Small intestine (tissue), 7 donors: ENCODE data around the gene CDH23. TPM values are rescaled to one million over a fixed set of nuclear protein-coding genes. Genes with fewer than 3 reads are reported as not detected.

Experiments used
- DNase-seq, 2 donors: peaks; one replicate each; pipeline versions ENCODE4 v3.0.0 to v3.0.0-alpha.2; 2013
- FAIRE-seq: peaks from 2 replicates; lab custom pipeline; 2012; peaks lifted over from hg19 to GRCh38; lab: Jason Lieb, UNC
- H3K27ac ChIP-seq, 3 donors: one replicate each; pipeline ENCODE4 v1.5.1; 2013; ENCODE audit warnings: low read length in 2 of 3, mild to moderate bottlenecking in 2 of 3, control low read depth in 1 of 3, inconsistent platforms in 1 of 3, low read depth in 1 of 3, moderate library complexity in 1 of 3
- H3K27me3 ChIP-seq, 3 donors: one replicate each; pipeline ENCODE4 v1.6.1; 2013; ENCODE audit warnings: low read length in 3 of 3, inconsistent platforms in 1 of 3; ENCODE audit not compliant: control insufficient read depth in 3 of 3, insufficient read depth in 3 of 3
- H3K36me3 ChIP-seq, 3 donors: one replicate each; pipeline ENCODE4 v1.6.1; 2013; ENCODE audit warnings: low read length in 3 of 3, inconsistent platforms in 1 of 3, low read depth in 1 of 3, mild to moderate bottlenecking in 1 of 3, moderate library complexity in 1 of 3; ENCODE audit not compliant: control insufficient read depth in 3 of 3, insufficient read depth in 2 of 3
- H3K4me1 ChIP-seq, 3 donors: one replicate each; pipeline ENCODE4 v1.6.1; 2013; ENCODE audit warnings: low read length in 2 of 3, inconsistent platforms in 1 of 3, low read depth in 1 of 3, mild to moderate bottlenecking in 1 of 3, moderate library complexity in 1 of 3; ENCODE audit not compliant: control insufficient read depth in 3 of 3, insufficient read depth in 2 of 3
- H3K4me3 ChIP-seq, 3 donors: one replicate each; pipeline ENCODE4 v1.5.1; 2013; ENCODE audit warnings: low read length in 3 of 3, control low read depth in 1 of 3, inconsistent platforms in 1 of 3, low read depth in 1 of 3, mild to moderate bottlenecking in 1 of 3, moderate library complexity in 1 of 3
- H3K9me3 ChIP-seq, 2 donors: one replicate each; pipeline ENCODE4 v1.6.1; 2013; ENCODE audit warnings: low read depth in 1 of 2, low read length in 1 of 2; ENCODE audit not compliant: control insufficient read depth in 2 of 2, insufficient read depth in 1 of 2
- WGBS, 3 donors: extraction: QIAGEN DNeasy Blood & Tissue Kit; methylation state at CpG; one replicate each; pipeline ENCODE4 v1.1.7; 2013; 5-methylcytosine and 5-hydroxymethylcytosine counted together
- polyA plus RNA-seq, 4 donors: library from polyadenylated mRNA; stranded (reverse) in 3 of 4; unstranded in 1 of 4; fragments of 200-250 nt in 3 of 4; fragments of 120-200 nt in 1 of 4; gene quantifications; one replicate each; pipeline versions ENCODE4 v1.2.1 to v1.2.3, GENCODE V29; 2013
- donor health status: healthy with polysubstance abuse.
- donor health status: control.
- donor health status: control.
- donor health status: Bipolar disorder and iron deficiency.
- donor health status: healthy.

CDH23 gene
- polyA plus RNA-seq, 4 donors, result 0.89 to 2.5 (median 1.6) TPM

- FAIRE-seq, result no peak
- H3K4me1 ChIP-seq, result no peaks in the 10 kb centered on the region
- H3K4me3 ChIP-seq, result no peak overlapping the region
- no peak overlapping the region for H3K27ac ChIP-seq
- WGBS, 3 donors, result 87 to 92% (median 89%) methylated on average over 11 of the region's 11 CpGs
- no peak for DNase-seq
- H3K36me3 ChIP-seq, result no peaks in the 10 kb centered on the region
- H3K27me3 ChIP-seq, result no peaks in the 10 kb centered on the region
- H3K9me3 ChIP-seq, result no peaks in the 10 kb centered on the region
Measured at GRCh38 chr10:71532878-71533277, 136.2 kb downstream of the CDH23 start.

GRCh38 chr10:71533936-71534335 lies 137.2 kb downstream of the CDH23 start:
- DNase-seq (no peak), FAIRE-seq (no peak)
- Histone ChIP-seq H3K36me3 (no peaks in the 10 kb centered on the region), H3K9me3 (no peaks in the 10 kb centered on the region), H3K27me3 (no peaks in the 10 kb centered on the region), H3K4me1 (no peaks in the 10 kb centered on the region), H3K4me3 (no peak overlapping the region), H3K27ac (no peak overlapping the region)
- 81 to 87% (median 83%) methylated on average over 7 of the region's 7 CpGs for WGBS, 3 donors

- FAIRE-seq, result no peak
- H3K36me3 ChIP-seq, result no peaks in the 10 kb centered on the region
Measured at GRCh38 chr10:71534568-71535194, 138.0 kb downstream of the CDH23 start.

GRCh38 chr10:71536332-71536731 lies 139.6 kb downstream of the CDH23 start:
- Histone ChIP-seq H3K27ac (no peak overlapping the region), H3K4me3 (no peak overlapping the region), H3K9me3 (no peaks in the 10 kb centered on the region), H3K4me1 (no peaks in the 10 kb centered on the region), H3K27me3 (peaks cover 0 to 2% (median 0%) of the 10 kb centered on the region in 3 donors), H3K36me3 (no peaks in the 10 kb centered on the region)
- DNase-seq, result no peak
- WGBS, 3 donors, result 82 to 86% (median 85%) methylated on average over 6 of the region's 6 CpGs
- FAIRE-seq, result no peak

More at GRCh38 chr10:71534568-71535194, 138.0 kb downstream of the CDH23 start:
- Histone ChIP-seq H3K4me3 (no peak overlapping the region), H3K27me3 (no peaks in the 10 kb centered on the region), H3K9me3 (no peaks in the 10 kb centered on the region), H3K4me1 (no peaks in the 10 kb centered on the region), H3K27ac (no peak overlapping the region)
- WGBS, 3 donors, result 72 to 81% (median 81%) methylated on average over 4 of the region's 4 CpGs
- no peak for DNase-seq

DNA sequence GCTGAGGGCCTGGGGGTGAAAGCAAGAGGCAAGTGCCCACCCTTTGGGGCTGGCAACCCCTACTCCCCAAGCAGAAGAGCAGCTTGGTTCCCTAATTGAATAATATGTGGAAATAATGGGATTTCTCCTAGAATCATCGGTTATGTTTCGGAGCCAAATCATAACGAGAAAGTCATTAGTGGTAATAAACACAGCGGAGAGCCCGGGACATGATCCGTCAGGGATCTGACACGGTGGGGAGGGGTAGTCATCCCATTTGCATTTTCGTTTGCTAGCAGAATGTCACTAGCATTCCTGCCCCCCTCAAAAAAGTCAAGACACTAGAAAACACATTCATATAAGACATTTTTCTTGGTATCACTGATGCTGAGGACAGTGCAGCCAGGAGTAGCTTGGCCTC lies 140.4 kb downstream of the CDH23 start:
- Histone ChIP-seq H3K36me3 (no peaks in the 10 kb centered on the region), H3K27ac (no peak overlapping the region), H3K4me3 (no peak overlapping the region), H3K9me3 (no peaks in the 10 kb centered on the region), H3K27me3 (peaks cover 0 to 2% (median 0%) of the 10 kb centered on the region in 3 donors), H3K4me1 (no peaks in the 10 kb centered on the region)
- FAIRE-seq (no peak), DNase-seq (no peak)
- 71 to 86% (median 76%) methylated on average over 8 of the region's 8 CpGs for WGBS, 3 donors

GRCh38 chr10:71537681-71538080 lies 141.0 kb downstream of the CDH23 start:
- Histone ChIP-seq H3K4me3 (no peak overlapping the region), H3K9me3 (no peaks in the 10 kb centered on the region), H3K27me3 (peaks cover 0 to 2% (median 0%) of the 10 kb centered on the region in 3 donors), H3K36me3 (no peaks in the 10 kb centered on the region), H3K4me1 (no peaks in the 10 kb centered on the region), H3K27ac (no peak overlapping the region)
- FAIRE-seq (no peak), DNase-seq (no peak)
- 74 to 81% (median 76%) methylated on average over 7 of the region's 7 CpGs for WGBS, 3 donors

DNA sequence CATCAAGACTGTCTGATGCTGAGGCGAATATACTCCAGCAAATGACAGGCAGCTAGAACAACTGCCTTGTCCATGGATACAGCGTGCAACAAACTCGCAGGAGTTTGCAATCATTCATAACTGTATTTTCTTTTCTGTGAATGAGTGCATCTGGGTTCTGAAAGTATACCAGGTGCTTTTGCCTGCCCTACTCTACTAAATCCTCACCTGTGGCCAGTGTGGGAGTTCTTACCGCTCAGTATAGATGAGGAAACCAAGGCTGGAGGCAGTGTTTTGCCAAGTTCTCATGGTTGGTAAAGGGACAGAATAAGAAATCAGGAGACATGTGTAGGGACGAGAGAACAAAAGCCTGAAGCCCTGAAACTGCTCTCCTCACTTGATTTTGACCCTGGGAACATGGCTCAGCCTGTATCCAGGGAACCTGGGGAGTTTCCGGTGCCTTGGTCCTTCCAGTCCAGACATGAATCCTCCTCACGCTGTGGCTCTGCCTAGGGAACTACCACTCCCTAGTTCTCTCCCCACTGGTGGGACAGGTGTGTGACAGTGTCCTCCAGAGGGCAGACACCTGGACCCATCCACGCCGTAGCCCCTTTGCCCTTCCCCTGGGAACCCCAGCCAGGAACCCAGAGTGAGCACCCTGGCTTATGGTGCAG lies 142.0 kb downstream of the CDH23 start:
- DNase-seq, result no peak
- FAIRE-seq, result no peak
- Histone ChIP-seq H3K36me3 (no peaks in the 10 kb centered on the region), H3K4me1 (no peaks in the 10 kb centered on the region), H3K9me3 (no peaks in the 10 kb centered on the region), H3K27ac (no peak overlapping the region), H3K27me3 (peaks cover 0 to 2% (median 0%) of the 10 kb centered on the region in 3 donors), H3K4me3 (no peak overlapping the region)
- WGBS, 3 donors, result 72 to 81% (median 73%) methylated on average over 9 of the region's 9 CpGs

DNA sequence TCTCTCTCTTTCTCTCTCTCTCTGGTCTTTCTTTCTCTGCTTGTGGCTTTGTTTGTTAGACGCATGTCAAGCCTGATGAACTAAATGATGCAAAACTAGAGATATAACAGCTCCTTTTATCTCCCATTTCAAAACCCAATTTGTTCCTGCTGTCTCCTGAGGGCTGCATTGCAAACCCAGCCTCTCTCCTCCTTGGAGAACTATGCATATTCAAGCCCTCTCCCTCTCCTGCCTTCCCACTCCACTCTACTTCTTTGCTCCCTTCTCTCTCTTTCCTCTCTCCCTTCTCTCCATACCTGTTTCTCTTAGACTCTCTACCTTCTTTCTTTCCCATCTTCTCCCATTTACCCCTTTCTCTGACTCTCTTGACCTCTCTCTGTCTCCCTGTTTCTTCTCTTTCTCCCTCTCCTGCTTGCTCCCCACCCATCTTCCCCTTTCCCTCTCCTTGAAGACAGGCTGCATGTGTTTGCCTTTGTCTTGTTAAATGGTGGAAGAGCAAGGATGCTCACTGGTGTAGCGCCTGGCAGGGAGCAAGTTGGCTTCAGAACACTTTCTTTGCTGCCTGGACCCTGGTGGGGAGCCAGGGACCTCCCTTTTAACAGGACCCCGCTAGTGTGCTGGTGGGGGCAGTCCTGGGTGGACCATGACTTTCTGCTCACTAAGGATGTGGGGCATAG lies 142.9 kb downstream of the CDH23 start:
- no peaks in the 10 kb centered on the region for H3K36me3 ChIP-seq
- 56 to 84% (median 70%) methylated on average over 3 of the region's 3 CpGs for WGBS, 3 donors
- FAIRE-seq, result no peak

More for the DNA sequence above, 142.9 kb downstream of the CDH23 start:
- Histone ChIP-seq H3K27ac (no peak overlapping the region), H3K9me3 (no peaks in the 10 kb centered on the region), H3K4me3 (no peak overlapping the region), H3K27me3 (peaks cover 0 to 2% (median 0%) of the 10 kb centered on the region in 3 donors), H3K4me1 (no peaks in the 10 kb centered on the region)
- no peak for DNase-seq
